ENCODE measurements around the gene TBC1D22A. TPM values are rescaled to one million over a fixed set of nuclear protein-coding genes. Genes with fewer than 3 reads are reported as not detected.

Gene TBC1D22A
- total and polyA plus RNA-seq, 2 experiments from 2014 or later = 9.6 to 13.3 TPM

GRCh38 chr22:46858181-46858771, 95.8 kb downstream of the TBC1D22A start:
- Mint-ChIP-seq H3K9me3 (no peaks in the 10 kb centered on the region; the same call in 2 of the 3 replicates), H3K27ac (0 out of 2 replicates have a peak overlapping the region, but pooled peaks have one; percentile 23), H3K4me1 (peaks cover 24% of the 10 kb centered on the region), H3K4me3 (no peak overlapping the region), H3K27me3 (ENCODE audit: insufficient read depth, low read depth, poor library complexity) (peaks cover 15% of the 10 kb centered on the region), H3K36me3 (ENCODE audit: low read depth) (peaks cover 2% of the 10 kb centered on the region; the same call in 2 of the 3 replicates)
- H3K4me1 ChIP-seq (ENCODE audit: insufficient read depth) = no peaks in the 10 kb centered on the region
- ATAC-seq = no peak
- no peak for DNase-seq (ENCODE audit: low spot score)
- H3K9me2 ChIP-seq (ENCODE audit: insufficient read depth) = no peaks in the 10 kb centered on the region
- no peak overlapping the region for H3K4me2 ChIP-seq
- no peaks in the 10 kb centered on the region for H3K27me3 ChIP-seq (ENCODE audit: insufficient read depth)
- no peak overlapping the region for H2AFZ ChIP-seq
- TF ChIP-seq ETS1 (IDR thresholded peaks at IDR 0.05) = no peak
- TF ChIP-seq POLR2AphosphoS5 (IDR thresholded peaks at IDR 0.05; ENCODE audit: low read depth) = no peak
- no peak for TF ChIP-seq JUNB (IDR thresholded peaks at IDR 0.05; ENCODE audit: unreplicated experiment)
- no peak for TF ChIP-seq EZH2 (IDR thresholded peaks at IDR 0.05; ENCODE audit: low read depth, unreplicated experiment)
- no peak for TF ChIP-seq STAT1 (IDR thresholded peaks at IDR 0.05; ENCODE audit: unreplicated experiment)
- no peak for TF ChIP-seq ZNF114 (CRISPR knock-in tag; IDR thresholded peaks at IDR 0.05)
- TF ChIP-seq CTCF (conservative IDR thresholded peaks at IDR 0.05; ENCODE audit: low read depth in 2 of 2) = no peak
- no peak for TF ChIP-seq REST (IDR thresholded peaks at IDR 0.05; ENCODE audit: unreplicated experiment)
- TF ChIP-seq ZNF462 (CRISPR knock-in tag; IDR thresholded peaks at IDR 0.05) = no peak
- TF ChIP-seq EZH2phosphoT487 (IDR thresholded peaks at IDR 0.05; ENCODE audit: unreplicated experiment) = no peak
- TF ChIP-seq CREB1 (CRISPR knock-in tag; IDR thresholded peaks at IDR 0.05; ENCODE audit: low read depth) = no peak
- TF ChIP-seq NANOG (IDR thresholded peaks at IDR 0.05; ENCODE audit: borderline replicate concordance) = no peak
- no peak for TF ChIP-seq ZNF331 (CRISPR knock-in tag; IDR thresholded peaks at IDR 0.05; ENCODE audit: low read depth)
- no peak overlapping the region for H3K4me3 ChIP-seq
- peaks cover 7% of the 10 kb centered on the region for H3K79me2 ChIP-seq (replicated peaks; ENCODE audit: insufficient read depth)
- H3K36me3 ChIP-seq (ENCODE audit: insufficient read depth) = no peaks in the 10 kb centered on the region
- no peaks in the 10 kb centered on the region for H4K20me1 ChIP-seq (replicated peaks; ENCODE audit: insufficient read depth)
- no peaks in the 10 kb centered on the region for H3F3A ChIP-seq (replicated peaks; ENCODE audit: low read depth)
- H3K27ac ChIP-seq (ENCODE audit: low read depth) = no peak overlapping the region
